Endodermal cell (in vitro differentiated cells): ENCODE measurements around the gene AFAP1L2. TPM values are rescaled to one million over a fixed set of nuclear protein-coding genes. Genes with fewer than 3 reads are reported as not detected.
"Not testable (repeated sequence)": the region's sequence is repeated elsewhere in the genome, so short reads cannot be mapped to it uniquely, and the experiment has no call there.

ENCODE experiments used
- DNase-seq: peaks from one replicate; pipeline ENCODE4 v3.0.0-alpha.2; 2017
- H3K27ac ChIP-seq: 2 replicates; pipeline ENCODE4 v1.5.1; 2013; ENCODE audit warnings: mild to moderate bottlenecking, low read depth, low read length, moderate library complexity
- H3K27me3 ChIP-seq: 2 replicates; pipeline ENCODE4 v1.6.1; 2013; ENCODE audit warnings: mild to moderate bottlenecking, low read length, moderate library complexity; ENCODE audit not compliant: insufficient read depth, control insufficient read depth, poor library complexity, severe bottlenecking
- H3K36me3 ChIP-seq: 2 replicates; pipeline ENCODE4 v1.7.0; 2013; ENCODE audit warnings: mild to moderate bottlenecking, low read length, moderate library complexity; ENCODE audit not compliant: control insufficient read depth, insufficient read depth
- H3K4me1 ChIP-seq: one replicate; pipeline ENCODE4 v1.7.0; 2013; ENCODE audit warnings: low read length; ENCODE audit not compliant: control insufficient read depth, insufficient read depth
- H3K4me3 ChIP-seq: 2 replicates; pipeline ENCODE4 v1.5.1; 2013; ENCODE audit warnings: mild to moderate bottlenecking, low read length, moderate library complexity
- H3K9ac ChIP-seq: 2 replicates; pipeline ENCODE4 v1.6.1; 2013; ENCODE audit warnings: mild to moderate bottlenecking, low read length, moderate library complexity; ENCODE audit not compliant: poor library complexity, severe bottlenecking; ENCODE audit errors: extremely low read depth
- H3K9me3 ChIP-seq: 2 replicates; pipeline ENCODE4 v1.6.1; 2013; ENCODE audit warnings: mild to moderate bottlenecking, low read length, moderate library complexity; ENCODE audit not compliant: control insufficient read depth
- H3K27ac Mint-ChIP-seq: 2 replicates; pipeline ENCODE4 v1.8.0; 2020; ENCODE audit warnings: mixed read lengths
- H3K27me3 Mint-ChIP-seq: 2 replicates; pipeline ENCODE4 v1.8.0; 2021; ENCODE audit warnings: mild to moderate bottlenecking, mixed read lengths; ENCODE audit not compliant: insufficient read depth
- H3K36me3 Mint-ChIP-seq: 2 replicates; pipeline ENCODE4 v1.8.0; 2020; ENCODE audit warnings: low read depth, mixed read lengths
- H3K4me1 Mint-ChIP-seq: 2 replicates; pipeline ENCODE4 v1.8.0; 2020; ENCODE audit warnings: mixed read lengths
- H3K4me3 Mint-ChIP-seq: 2 replicates; pipeline ENCODE4 v1.8.0; 2020; ENCODE audit warnings: mild to moderate bottlenecking, moderate library complexity, mixed read lengths
- H3K9me3 Mint-ChIP-seq: 2 replicates; pipeline ENCODE4 v1.8.0; 2020; ENCODE audit warnings: mild to moderate bottlenecking, mixed read lengths
- CTCF ChIP-seq: fragments of 200-600 bp; sonication (generic); conservative IDR thresholded peaks from 2 replicates; pipeline ENCODE4 v1.5.0; 2021; ENCODE audit warnings: antibody characterized with exemption, mild to moderate bottlenecking
- WGBS, 2 experiments: methylation state at CpG; one replicate each; pipeline versions ENCODE4 v1.1.5 to v1.1.7; 2013; ENCODE audit warnings: missing lambda C conversion rate in 2 of 2, mixed read lengths in 1 of 2; ENCODE audit not compliant: insufficient coverage in 1 of 2, insufficient read length in 1 of 2; 5-methylcytosine and 5-hydroxymethylcytosine counted together
- total RNA-seq, 2 donors: library from RNA; stranded (reverse); fragmentation: NEBNext Ultra II Directional in 1 of 2; extraction: Animal tissue kit (Norgen Biotek cat#: 25700) in 1 of 2; gene quantifications; 2 replicates in 1 of 2; 3 replicates in 1 of 2; pipeline ENCODE4 v1.2.1, GENCODE V29; 2021

Gene AFAP1L2
- total RNA-seq, 2 donors from 2014 or later, result 1.5 to 2.2 TPM

DNA sequence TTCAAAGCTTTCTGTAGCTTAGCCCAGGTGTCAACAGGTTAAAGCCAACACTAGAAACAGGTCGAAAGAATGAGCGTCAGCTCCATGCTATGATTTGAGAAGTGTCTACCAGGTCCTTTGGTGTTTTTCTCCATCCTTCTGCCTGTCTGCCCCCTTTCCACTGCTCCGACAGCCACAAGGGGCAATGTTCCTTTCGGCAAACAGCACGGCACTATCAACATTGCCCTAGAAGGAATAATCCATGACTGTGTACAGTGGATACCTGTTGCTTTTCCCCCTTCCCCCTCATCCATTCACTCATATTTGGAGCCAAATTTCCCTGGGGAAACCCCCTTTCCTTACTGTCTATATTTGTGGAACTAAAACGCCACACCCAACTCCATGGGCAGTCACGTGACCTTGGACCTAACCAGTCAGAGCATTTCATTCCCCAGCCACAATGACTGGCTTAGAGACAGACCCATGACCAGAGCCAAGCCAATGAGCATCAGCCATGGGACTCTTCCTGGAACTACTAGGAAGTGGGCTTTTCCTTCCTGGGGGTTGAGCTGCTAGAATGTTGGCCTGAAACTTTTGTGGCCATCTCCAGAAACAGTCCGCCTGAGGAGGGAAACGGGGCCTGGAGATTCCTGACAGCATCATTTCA lies 51.5 kb downstream of the AFAP1L2 start:
- H3K9me3 Mint-ChIP-seq, result no peaks in the 10 kb centered on the region
- Histone ChIP-seq H3K27ac (no peak overlapping the region), H3K9ac (no peak overlapping the region), H3K4me1 (no peaks in the 10 kb centered on the region), H3K36me3 (no peaks in the 10 kb centered on the region), H3K9me3 (no peaks in the 10 kb centered on the region), H3K27me3 (no peaks in the 10 kb centered on the region), H3K4me3 (no peak overlapping the region)
- no peak overlapping the region for H3K27ac Mint-ChIP-seq
- peak; percentile 55 for TF ChIP-seq CTCF
- DNase-seq, result no peak
- H3K36me3 Mint-ChIP-seq, result no peaks in the 10 kb centered on the region
- 92 to 95% methylated on average over 7 to 9 of the region's 9 CpGs for WGBS, 2 experiments
- H3K4me3 Mint-ChIP-seq, result no peak overlapping the region
- no peaks in the 10 kb centered on the region for H3K4me1 Mint-ChIP-seq
- H3K27me3 Mint-ChIP-seq, result no peaks in the 10 kb centered on the region

- H3K9me3 ChIP-seq, result no peaks in the 10 kb centered on the region
- no peak for DNase-seq
- no peaks in the 10 kb centered on the region for H3K27me3 Mint-ChIP-seq
- H3K4me1 ChIP-seq, result no peaks in the 10 kb centered on the region
- H3K4me3 Mint-ChIP-seq, result no peak overlapping the region
- H3K36me3 ChIP-seq, result no peaks in the 10 kb centered on the region
- no peaks in the 10 kb centered on the region for H3K36me3 Mint-ChIP-seq
- H3K9ac ChIP-seq, result no peak overlapping the region
- no peaks in the 10 kb centered on the region for H3K9me3 Mint-ChIP-seq
- no peaks in the 10 kb centered on the region for H3K4me1 Mint-ChIP-seq
- no peaks in the 10 kb centered on the region for H3K27me3 ChIP-seq
- TF ChIP-seq CTCF, result no peak
- H3K27ac ChIP-seq, result peak overlapping the region; percentile 73
- H3K27ac Mint-ChIP-seq, result no peak overlapping the region
- WGBS, 2 experiments, result 47 to 66% methylated on average over 6 to 10 of the region's 11 CpGs
- no peak overlapping the region for H3K4me3 ChIP-seq
These were observed 53.6 kb downstream of the AFAP1L2 start for GRCh38 chr10:114350751-114351150.

DNA sequence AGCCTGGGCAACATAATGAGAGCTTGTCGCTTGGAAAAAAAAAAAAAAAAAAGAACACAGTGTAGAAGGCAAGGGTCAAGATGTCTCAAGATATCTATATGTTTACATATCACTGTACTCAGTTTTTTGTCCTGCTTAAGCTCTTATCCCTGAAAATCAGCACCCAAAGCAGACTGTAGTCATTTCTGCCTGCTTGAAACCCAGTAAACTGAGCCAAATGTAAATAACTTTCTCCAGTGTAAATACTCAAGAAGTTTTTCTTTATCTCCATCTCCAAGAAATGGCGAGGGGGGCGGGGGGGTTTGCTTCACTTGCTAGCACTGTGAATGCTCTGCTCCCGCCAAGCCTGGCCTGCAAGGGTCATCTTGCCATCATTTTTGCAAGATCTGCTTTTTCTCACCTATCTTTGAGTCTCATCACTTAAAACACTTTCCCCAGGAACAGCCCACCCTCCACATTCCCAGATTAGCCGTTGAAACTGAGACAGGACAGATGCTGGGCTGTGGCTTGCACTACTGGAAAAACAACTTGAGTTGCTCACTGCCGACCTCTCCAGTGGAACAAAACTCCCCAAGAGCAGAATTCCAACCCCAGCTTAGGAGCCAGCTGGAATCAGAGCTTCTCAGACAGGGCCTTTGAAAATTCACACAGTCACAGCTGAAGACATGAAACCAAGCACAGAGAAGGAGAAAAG lies 54.6 kb downstream of the AFAP1L2 start:
- Histone ChIP-seq H3K9me3 (no peaks in the 10 kb centered on the region), H3K27ac (no peak overlapping the region), H3K4me3 (no peak overlapping the region), H3K27me3 (no peaks in the 10 kb centered on the region), H3K9ac (no peak overlapping the region), H3K4me1 (no peaks in the 10 kb centered on the region), H3K36me3 (no peaks in the 10 kb centered on the region)
- Mint-ChIP-seq H3K4me1 (no peaks in the 10 kb centered on the region), H3K4me3 (no peak overlapping the region), H3K27ac (no peak overlapping the region), H3K9me3 (no peaks in the 10 kb centered on the region), H3K36me3 (no peaks in the 10 kb centered on the region), H3K27me3 (no peaks in the 10 kb centered on the region)
- 92 to 95% methylated on average over 2 to 6 of the region's 6 CpGs for WGBS, 2 experiments
- no peak for TF ChIP-seq CTCF
- no peak for DNase-seq

- not testable (repeated sequence) for H3K9ac ChIP-seq, H3K9me3 ChIP-seq, H3K27ac ChIP-seq, H3K27me3 ChIP-seq, H3K9me3 Mint-ChIP-seq, H3K4me3 ChIP-seq, H3K4me1 Mint-ChIP-seq, H3K36me3 Mint-ChIP-seq, H3K27ac Mint-ChIP-seq, H3K27me3 Mint-ChIP-seq, DNase-seq, H3K4me3 Mint-ChIP-seq, H3K4me1 ChIP-seq, H3K36me3 ChIP-seq
- WGBS, 2 experiments, result 94 to 95% methylated on average over 7 of the region's 7 CpGs
These were observed 55.2 kb downstream of the AFAP1L2 start for GRCh38 chr10:114349071-114349470.
